ENCODE measurements around the gene NUP42.

GRCh38 chr7:23158546-23158945 lies 23.3 kb upstream of the NUP42 start:
- TF ChIP-seq CTCF (IDR thresholded peaks at IDR 0.05) (no peak), POLR2A (IDR thresholded peaks at IDR 0.05; ENCODE audit: low read depth) (no peak)

Measured in esophagus muscularis mucosa (tissue), 3 donors.